Measurements from ENCODE around the gene ITPRID1.

Gene ITPRID1

DNA sequence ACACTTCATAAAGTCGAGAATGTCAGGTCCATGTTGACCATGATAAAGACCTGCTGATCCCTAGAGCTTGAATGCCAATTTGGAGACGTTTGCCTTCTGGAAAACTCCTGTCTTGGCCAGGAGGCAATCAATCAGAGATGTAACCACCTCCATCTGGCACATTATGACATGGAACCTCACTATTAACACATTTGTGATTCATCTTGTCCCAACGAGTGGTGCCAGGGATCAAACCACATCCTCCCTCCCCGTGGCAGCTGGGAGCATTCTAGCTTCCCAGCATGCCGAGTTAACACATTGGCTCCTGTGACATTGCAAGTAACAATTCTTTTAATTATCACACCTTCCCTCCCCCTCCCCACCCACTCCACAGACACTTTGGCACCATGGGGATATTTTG lies 89.2 kb downstream of the ITPRID1 start:
- H3K27ac ChIP-seq: no peak overlapping the region
- H3K4me3 ChIP-seq: no peak overlapping the region

GRCh38 chr7:31613604-31614003 lies 99.7 kb downstream of the ITPRID1 start:
- no peak overlapping the region for H3K27ac ChIP-seq

GRCh38 chr7:31633467-31633866 lies 119.6 kb downstream of the ITPRID1 start:
- Histone ChIP-seq H3K27ac (no peak overlapping the region), H3K4me3 (no peak overlapping the region)

More at GRCh38 chr7:31613604-31614003, 99.7 kb downstream of the ITPRID1 start:
- H3K4me3 ChIP-seq: no peak overlapping the region

DNA sequence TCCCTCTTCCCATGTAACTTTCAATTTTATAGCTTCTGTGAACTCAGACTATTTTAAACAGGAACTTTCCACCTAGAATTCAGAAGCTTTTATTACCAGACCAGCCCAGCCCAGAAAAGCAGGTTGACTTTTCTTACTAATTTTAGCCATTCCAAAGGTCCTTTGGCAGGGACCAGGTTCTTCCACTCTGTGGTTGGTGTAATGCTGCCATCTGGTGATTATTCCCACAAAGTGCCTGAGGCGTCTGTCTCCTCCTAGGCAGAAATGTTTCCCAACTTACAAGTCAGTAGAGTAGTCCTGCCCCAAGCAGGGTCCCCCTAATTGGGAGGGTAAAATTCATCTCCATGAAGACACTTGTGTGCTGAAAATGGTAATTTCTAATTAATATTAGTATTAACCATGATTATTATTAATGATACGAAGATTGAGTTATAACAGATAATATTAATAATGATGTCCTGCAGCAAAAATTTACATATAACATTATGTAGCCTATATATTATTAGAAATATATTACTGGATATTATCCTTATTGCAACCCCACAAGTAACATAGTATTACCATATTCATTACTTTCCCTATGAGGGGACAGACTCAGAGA lies 120.1 kb downstream of the ITPRID1 start:
- no peak overlapping the region for H3K4me3 ChIP-seq
- H3K27ac ChIP-seq: no peak overlapping the region

GRCh38 chr7:31640381-31640780 lies 126.5 kb downstream of the ITPRID1 start:
- Histone ChIP-seq H3K4me3 (no peak overlapping the region), H3K27ac (no peak overlapping the region)

DNA sequence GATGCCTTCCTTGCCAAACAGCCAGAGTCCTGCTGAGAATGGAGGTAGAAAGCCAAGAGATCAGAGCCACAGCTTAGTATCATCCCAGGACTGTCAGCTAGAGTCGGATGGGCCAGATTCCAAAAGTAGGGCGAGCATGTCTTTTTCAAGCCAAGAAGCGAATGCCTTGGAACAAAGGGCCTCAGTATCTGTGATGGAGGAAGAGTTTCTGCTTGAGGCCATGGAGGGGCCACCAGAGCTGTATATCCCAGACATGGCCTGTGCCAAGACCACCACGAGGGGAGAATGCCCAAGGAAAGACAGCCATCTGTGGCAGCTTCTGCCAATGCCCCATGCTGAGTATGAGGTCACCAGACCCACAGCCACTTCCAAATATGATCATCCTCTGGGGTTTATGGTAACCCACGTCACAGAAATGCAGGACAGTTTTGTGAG lies 128.8 kb downstream of the ITPRID1 start:
- H3K27ac ChIP-seq: no peak overlapping the region
- H3K4me3 ChIP-seq: no peak overlapping the region

DNA sequence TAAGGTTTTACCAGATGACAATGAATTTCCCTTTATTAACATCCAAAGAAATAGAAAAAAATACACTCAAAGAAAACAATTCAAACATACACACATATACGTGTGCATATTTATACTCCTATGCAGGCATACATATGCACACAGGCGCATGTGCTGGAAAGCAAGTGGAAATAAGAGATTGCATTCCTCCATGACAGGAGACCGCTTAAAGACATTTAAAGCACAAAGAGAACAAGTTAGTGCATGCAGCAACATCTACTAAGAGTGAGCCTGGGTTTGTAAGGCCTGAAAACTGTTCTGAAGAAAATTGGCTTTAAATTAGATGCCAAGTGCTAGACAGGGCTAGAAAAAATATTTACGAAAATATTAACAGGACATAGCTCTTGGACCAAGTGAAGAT lies 133.1 kb downstream of the ITPRID1 start:
- no peak overlapping the region for H3K4me3 ChIP-seq
- no peak overlapping the region for H3K27ac ChIP-seq

DNA sequence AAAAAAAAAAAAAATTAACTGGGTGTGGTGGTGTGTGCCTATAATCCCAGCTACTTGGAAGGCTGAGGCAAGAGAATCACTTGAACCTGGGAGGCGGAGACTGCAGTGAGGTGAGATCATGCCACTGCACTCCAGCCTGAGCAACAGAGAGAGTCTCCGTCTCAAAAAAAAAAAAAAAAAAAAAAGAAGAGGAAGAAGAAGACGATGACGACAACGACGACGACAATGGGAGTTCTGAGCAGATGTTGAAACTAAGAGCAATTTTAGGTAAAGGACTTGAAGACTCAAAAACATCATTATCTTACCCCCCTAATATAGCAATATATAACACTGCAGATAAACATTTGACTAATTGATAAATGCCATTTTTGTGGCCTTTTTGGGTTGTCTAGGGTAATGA lies 133.6 kb downstream of the ITPRID1 start:
- H3K4me3 ChIP-seq: no peak overlapping the region
- H3K27ac ChIP-seq: no peak overlapping the region

DNA sequence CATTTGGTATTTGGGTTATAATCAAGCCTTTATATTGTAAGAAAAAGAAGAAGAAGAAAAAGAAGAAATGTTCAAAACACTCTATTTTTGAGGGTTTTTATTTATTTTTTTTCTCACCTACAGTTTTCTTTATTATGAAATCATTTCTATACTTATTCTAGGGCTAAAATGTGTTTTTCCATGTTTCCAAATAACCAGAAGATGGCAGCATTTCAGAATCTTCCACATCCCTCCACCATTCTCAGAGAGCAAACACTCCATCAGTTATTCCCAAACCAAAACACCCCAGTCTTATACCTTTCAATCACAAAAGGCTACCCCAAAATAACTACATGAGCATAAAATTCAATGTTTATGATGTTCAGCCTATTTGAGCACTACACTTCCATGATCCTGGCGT lies 134.4 kb downstream of the ITPRID1 start:
- Histone ChIP-seq H3K4me3 (no peak overlapping the region), H3K27ac (no peak overlapping the region)

DNA sequence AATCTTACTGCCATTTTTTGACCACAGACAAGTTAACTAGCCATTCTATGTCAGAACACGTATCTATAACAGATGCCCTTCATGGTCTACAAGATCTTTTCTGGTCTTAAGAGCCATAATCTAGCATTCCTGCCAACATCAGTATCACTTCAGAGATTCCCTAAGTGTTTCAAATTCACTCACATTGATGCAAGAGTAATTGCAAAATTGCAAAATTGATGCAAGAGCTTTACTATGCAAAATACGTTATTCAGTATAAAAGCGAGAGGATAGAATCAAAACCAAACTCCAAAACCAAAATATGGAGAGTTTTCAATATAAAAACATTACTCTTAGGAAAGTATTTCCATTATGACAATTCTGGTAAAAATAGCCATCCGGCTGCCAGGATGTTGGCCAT lies 135.0 kb downstream of the ITPRID1 start:
- Histone ChIP-seq H3K27ac (no peak overlapping the region), H3K4me3 (no peak overlapping the region)

- H3K4me3 ChIP-seq: no peak overlapping the region
- no peak overlapping the region for H3K27ac ChIP-seq
Observed at GRCh38 chr7:31651234-31652062, 137.6 kb downstream of the ITPRID1 start.

DNA sequence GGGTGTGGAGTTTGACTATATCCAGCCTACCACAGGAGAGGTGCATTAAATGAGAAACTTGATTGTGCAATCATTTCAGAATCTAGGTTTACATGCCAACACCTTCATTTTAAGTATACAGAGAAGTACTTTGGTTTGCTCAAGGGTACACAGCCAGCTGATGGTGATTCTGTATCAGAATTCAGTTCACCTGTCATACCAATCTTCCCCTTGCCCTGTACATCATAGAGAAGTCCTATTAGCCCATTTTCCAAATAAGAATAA lies 138.1 kb downstream of the ITPRID1 start:
- Histone ChIP-seq H3K4me3 (no peak overlapping the region), H3K27ac (no peak overlapping the region)

GRCh38 chr7:31663072-31663471 lies 149.2 kb downstream of the ITPRID1 start:
- no peak overlapping the region for H3K27ac ChIP-seq

GRCh38 chr7:31664890-31665289 lies 151.0 kb downstream of the ITPRID1 start:
- Histone ChIP-seq H3K27ac (no peak overlapping the region), H3K4me3 (no peak overlapping the region)

More at GRCh38 chr7:31663072-31663471, 149.2 kb downstream of the ITPRID1 start:
- H3K4me3 ChIP-seq: no peak overlapping the region

DNA sequence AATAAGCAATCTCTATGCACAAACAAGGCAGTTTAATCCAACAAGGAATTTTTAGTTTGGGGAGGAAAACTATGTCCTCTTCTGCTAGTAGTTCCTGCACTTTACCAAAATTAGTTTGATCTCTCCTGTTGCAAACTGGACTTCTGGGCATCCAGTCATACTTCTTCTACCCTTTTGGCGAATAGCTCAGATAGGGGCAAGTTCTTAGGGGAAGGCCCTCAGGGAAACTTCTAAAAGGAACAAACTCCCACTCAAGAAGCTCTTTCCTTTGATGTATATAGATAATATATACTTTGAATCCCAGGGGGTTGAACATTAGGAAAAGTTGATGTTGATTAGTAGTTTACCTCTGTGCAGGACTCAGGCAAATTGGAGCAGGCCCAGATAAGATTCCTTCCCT lies 151.7 kb downstream of the ITPRID1 start:
- Histone ChIP-seq H3K27ac (no peak overlapping the region), H3K4me3 (no peak overlapping the region)

DNA sequence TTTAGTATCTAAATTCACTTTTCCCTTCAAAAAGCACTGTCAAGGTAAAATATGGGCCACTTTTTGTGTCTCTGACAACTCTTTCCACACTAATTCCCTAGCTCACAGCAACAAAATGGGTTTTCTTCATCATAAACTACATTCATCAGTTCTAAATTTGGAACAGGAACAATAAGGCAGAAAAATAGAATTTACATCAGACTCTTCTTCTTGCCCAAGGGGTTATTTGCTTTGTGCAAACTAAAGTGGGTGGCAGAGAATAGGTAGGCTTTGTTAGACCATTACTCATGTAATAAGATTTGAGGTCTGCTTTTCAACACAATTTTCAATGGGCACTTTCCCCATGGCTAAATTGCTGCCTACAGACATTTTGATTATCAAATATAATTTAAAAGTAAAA lies 155.6 kb downstream of the ITPRID1 start:
- Histone ChIP-seq H3K27ac (no peak overlapping the region), H3K4me3 (no peak overlapping the region)

DNA sequence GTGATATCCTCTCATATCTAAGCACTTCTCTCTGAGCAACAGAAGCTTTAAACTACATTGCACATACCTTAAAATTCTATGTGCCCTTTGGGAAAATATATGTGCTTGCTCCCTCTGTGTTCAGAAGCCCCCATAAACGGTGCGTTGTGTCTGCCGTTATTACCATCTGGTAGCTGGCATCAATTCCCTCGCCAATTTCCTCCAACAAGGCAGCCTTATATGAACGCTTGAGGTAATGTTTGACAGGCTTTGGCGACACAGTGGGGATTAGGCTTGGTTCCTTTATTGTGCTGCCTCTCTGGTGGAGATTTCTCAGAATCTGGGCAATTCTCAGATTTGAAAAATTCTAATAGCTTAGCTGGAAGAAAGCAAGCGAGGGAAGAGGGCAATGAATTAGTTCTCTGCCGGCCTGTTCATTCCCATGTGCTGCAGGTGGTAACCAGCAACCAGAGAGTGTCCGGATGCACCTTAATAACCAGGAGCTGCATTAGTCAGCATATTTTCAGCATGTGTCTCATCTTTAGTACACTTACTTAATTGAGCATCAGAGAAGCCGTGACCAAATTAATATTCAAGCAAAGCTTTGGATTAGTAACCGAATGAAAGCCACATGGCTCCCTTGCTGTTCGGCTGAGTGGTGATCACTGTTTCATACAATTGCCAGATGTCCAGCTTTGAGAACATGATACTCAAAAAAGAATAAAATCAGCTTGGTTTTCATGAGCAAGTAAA lies 165.8 kb downstream of the ITPRID1 start:
- Histone ChIP-seq H3K27ac (no peak overlapping the region), H3K4me3 (no peak overlapping the region)

DNA sequence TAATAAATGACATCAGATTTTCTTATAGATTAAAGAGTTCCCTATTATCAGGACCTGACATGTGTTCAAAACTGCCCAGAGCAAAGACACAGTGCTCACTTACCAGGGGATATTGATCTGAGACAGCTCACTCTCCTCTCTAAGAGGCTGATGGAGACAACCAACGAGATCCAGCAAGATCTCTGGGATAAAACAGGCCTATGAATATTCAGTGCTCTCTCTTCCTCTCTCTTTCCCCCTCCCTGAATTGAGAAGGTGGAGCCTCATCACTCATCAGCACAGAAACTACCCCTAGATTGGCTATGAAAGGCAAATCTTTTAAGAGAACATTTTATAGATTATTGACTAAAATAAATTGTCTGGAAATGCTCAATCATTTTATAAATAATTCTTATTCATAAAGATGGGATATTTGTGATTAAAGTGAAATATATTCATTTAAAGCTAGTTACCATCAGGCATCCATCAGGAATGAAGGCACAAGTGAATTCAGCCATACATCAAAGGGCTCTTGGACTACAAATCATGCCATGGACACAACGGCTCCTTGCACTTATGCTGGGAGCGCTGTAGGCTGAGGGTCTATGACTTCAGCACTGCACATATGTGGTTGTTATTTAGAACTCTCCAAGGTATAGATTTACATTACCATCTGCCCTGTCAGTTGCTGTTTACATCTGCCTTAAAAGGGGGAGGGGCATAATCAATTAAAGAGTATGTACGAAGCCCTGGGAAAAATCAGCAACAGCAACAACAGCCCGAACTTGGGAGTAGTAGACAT lies 169.7 kb downstream of the ITPRID1 start:
- Histone ChIP-seq H3K4me3 (no peak overlapping the region), H3K27ac (no peak overlapping the region)

DNA sequence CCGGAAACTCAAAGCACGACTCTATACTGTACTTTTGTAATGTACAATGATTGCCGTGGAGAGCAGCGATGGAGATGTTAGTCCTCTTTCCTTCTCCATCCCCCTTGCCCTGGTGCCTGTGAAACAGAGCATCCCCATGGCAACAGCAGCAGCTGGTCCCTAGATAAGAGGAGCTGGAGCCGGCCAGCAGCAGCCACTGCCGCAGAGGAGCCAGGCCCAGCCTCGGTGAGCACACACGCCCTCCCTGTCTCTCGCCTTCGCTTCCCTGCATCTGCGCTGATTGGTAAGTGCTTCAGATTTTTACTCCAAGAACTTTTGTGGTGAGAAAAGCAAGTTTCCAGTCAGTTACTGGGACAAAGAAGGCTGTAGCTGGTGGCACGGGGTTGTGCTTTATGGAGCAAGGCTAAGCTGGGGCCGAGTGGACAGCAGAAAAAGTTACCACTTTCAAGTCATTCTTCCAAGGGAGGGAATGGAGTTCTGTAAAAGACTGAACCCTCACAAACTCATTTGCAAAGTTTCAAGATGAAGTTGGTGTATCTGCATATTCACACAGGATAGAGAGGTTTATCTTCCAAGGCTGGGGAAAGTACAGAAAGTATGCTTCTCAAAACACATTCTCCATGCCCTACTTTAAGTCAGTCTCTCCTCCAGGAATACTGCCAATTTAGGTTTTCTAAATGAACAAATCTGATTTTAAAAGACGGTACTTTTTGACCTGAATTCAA lies 173.3 kb downstream of the ITPRID1 start, which contains the start of gene PPP1R17:
PPP1R17 (plus strand) TSS at position 192 of the 725 bp plus-strand sequence. CDS start 5,227 bp downstream, outside the sequence.
- Histone ChIP-seq H3K4me3 (no peak within 1 kb of the TSS), H3K27ac (no peak within 1 kb of the TSS)

DNA sequence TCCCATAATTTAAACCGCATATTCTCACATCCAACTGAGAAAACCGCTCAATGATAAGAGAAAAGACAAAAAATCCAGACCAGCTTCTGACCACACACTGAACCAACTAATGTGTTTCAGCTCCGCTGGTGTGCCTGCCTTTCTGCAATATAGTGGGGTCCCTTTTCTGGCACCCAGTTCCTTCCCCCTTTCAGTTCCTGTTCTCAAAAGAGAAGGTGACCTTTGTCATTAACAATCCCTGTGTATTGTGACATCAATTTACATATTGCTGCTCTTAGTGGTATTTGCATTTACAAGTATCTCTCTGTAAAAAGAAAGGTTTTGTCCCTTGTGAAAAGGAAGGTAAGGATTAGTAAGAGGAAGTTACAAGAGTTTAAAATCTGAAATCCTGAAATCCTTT lies 174.5 kb downstream of the ITPRID1 start:
- Histone ChIP-seq H3K4me3 (no peak overlapping the region), H3K27ac (no peak overlapping the region)

Data from skin epidermis (tissue), 12 donors.